HepG2 (cell line): Measurements from ENCODE around the gene ANO4. TPM values are rescaled to one million over a fixed set of nuclear protein-coding genes. Genes with fewer than 3 reads are reported as not detected.

ENCODE experiments used
- ATAC-seq: fragments of 200-7000 bp; cut with Tn5 transposase; 3 replicates; pipeline ENCODE4 v1.9.1; 2020; ENCODE audit warnings: mild to moderate bottlenecking, moderate library complexity
- BruUV-seq: library from RNA; stranded (reverse); fragments of 400-500 nt; replicated peaks from 2 replicates; lab custom pipeline; 2021; lab: Mats Ljungman, UMichigan
- CTCF ChIA-PET: fragments of 300-600 bp; formaldehyde crosslinking; extraction: SDS; loops from one replicate; lab custom pipeline; 2021; ENCODE audit warnings: low total read pairs, inconsistent platforms, low intra/inter-chr PET ratio; lab: Yijun Ruan, JAX
- POLR2A ChIA-PET: fragments of 350-600 bp; sonication (Branson Sonifier 250); formaldehyde crosslinking; loops from one replicate; lab custom pipeline; 2020; ENCODE audit warnings: antibody characterized with exemption, inconsistent platforms; lab: Yijun Ruan, JAX
- DNase-seq: peaks from one replicate; pipeline ENCODE4 v3.0.0-alpha.2; 2015; ENCODE audit warnings: low spot score
- FAIRE-seq: peaks from 3 replicates; lab custom pipeline; 2011; peaks lifted over from hg19 to GRCh38; lab: Jason Lieb, UNC
- H2AFZ ChIP-seq: one replicate; pipeline ENCODE4 v1.6.1; 2011; ENCODE audit warnings: low read length, inconsistent platforms
- H3K27ac ChIP-seq: fragments of 300-600 bp; 3 replicates; pipeline ENCODE4 v1.8.0; 2011; ENCODE audit warnings: mixed run types, mild to moderate bottlenecking, mixed read lengths, low read length, inconsistent platforms; ENCODE audit not compliant: insufficient read depth; ENCODE audit errors: extremely low read length
- H3K27me3 ChIP-seq, 2 experiments: fragments of 200-600 bp in 1 of 2; 2 replicates in 1 of 2; 3 replicates in 1 of 2; pipeline versions ENCODE4 v1.6.0 to v1.8.0; 2011; ENCODE audit warnings: low read length in 2 of 2, mild to moderate bottlenecking in 2 of 2, moderate library complexity in 2 of 2, inconsistent platforms in 1 of 2; ENCODE audit not compliant: insufficient read depth in 2 of 2, control insufficient read depth in 1 of 2
- H3K36me3 ChIP-seq, 2 experiments: fragments of 200-600 bp in 1 of 2; replicated peaks in 1 of 2; 2 replicates in 1 of 2; 3 replicates in 1 of 2; pipeline versions ENCODE4 v1.5.1 to v1.8.0; 2011; ENCODE audit warnings: low read length in 2 of 2, inconsistent platforms in 1 of 2; ENCODE audit not compliant: insufficient read depth in 2 of 2, control insufficient read depth in 1 of 2
- H3K4me1 ChIP-seq: 2 replicates; pipeline ENCODE4 v1.5.1; 2012; ENCODE audit warnings: low read length, inconsistent platforms; ENCODE audit not compliant: insufficient read depth
- H3K4me2 ChIP-seq: 2 replicates; pipeline ENCODE4 v1.6.0; 2011; ENCODE audit warnings: low read depth, low read length, inconsistent platforms
- H3K4me3 ChIP-seq, 3 experiments: fragments of 200-600 bp in 1 of 3; sonication (generic), shearing (Covaris generic) in 1 of 3; replicated peaks in 1 of 3; 2 replicates each; pipeline ENCODE4 v1.5.1; 2011 to 2016; ENCODE audit warnings: low read length in 3 of 3, inconsistent platforms in 2 of 3, low read depth in 2 of 3, mild to moderate bottlenecking in 2 of 3, control low read depth in 1 of 3, mixed read lengths in 1 of 3; ENCODE audit not compliant: insufficient read depth in 1 of 3
- H3K79me2 ChIP-seq: one replicate; pipeline ENCODE4 v1.6.1; 2011; ENCODE audit warnings: low read length, inconsistent platforms; ENCODE audit not compliant: insufficient read depth
- H3K9ac ChIP-seq: 2 replicates; pipeline ENCODE4 v1.6.0; 2011; ENCODE audit warnings: mild to moderate bottlenecking, low read depth, low read length, inconsistent platforms; ENCODE audit not compliant: insufficient read depth
- H3K9me3 ChIP-seq: 2 replicates; pipeline ENCODE4 v1.5.1; 2012; ENCODE audit warnings: mild to moderate bottlenecking, low read length
- H4K20me1 ChIP-seq: 2 replicates; pipeline ENCODE4 v1.6.0; 2011; ENCODE audit warnings: inconsistent platforms, mild to moderate bottlenecking, low read length, moderate library complexity; ENCODE audit not compliant: insufficient read depth
- AGO2 ChIP-seq: fragments of 200-400 bp; formaldehyde crosslinking; optimal IDR thresholded peaks from 2 replicates; pipeline ENCODE3; 2017; ENCODE audit warnings: mild to moderate bottlenecking, low read depth, low read length, moderate library complexity
- EED ChIP-seq: sonication (generic); formaldehyde crosslinking; IDR thresholded peaks from 2 replicates; pipeline ENCODE4 v1.5.0; 2020; ENCODE audit warnings: mild to moderate bottlenecking, missing genetic modification reagents
- ETV6 ChIP-seq: sonication (generic); formaldehyde crosslinking; conservative IDR thresholded peaks from 2 replicates; pipeline ENCODE4 v1.4.0; 2020; ENCODE audit warnings: missing genetic modification reagents
- GATA4 ChIP-seq: sonication (generic); IDR thresholded peaks from 2 replicates; pipeline ENCODE4 v1.6.1; 2016; ENCODE audit warnings: antibody characterized with exemption, low read depth, borderline replicate concordance
- HNRNPLL ChIP-seq: fragments of 200-400 bp; formaldehyde crosslinking; IDR thresholded peaks from 2 replicates; pipeline ENCODE4 v1.6.1; 2017; ENCODE audit warnings: mild to moderate bottlenecking, low read depth, low read length; ENCODE audit not compliant: poor library complexity, severe bottlenecking
- KDM2A ChIP-seq: sonication (generic); formaldehyde crosslinking; IDR thresholded peaks from 2 replicates; pipeline ENCODE4 v1.4.0; 2020; ENCODE audit warnings: low read depth, missing genetic modification reagents, borderline replicate concordance
- MYNN ChIP-seq: sonication (generic); formaldehyde crosslinking; IDR thresholded peaks from 2 replicates; pipeline ENCODE4 v1.4.0; 2020; ENCODE audit warnings: mild to moderate bottlenecking, low read depth, missing genetic modification reagents
- PHF20 ChIP-seq: sonication (generic); formaldehyde crosslinking; IDR thresholded peaks from 2 replicates; pipeline ENCODE4 v1.5.0; 2020; ENCODE audit warnings: mild to moderate bottlenecking, missing genetic modification reagents
- POLR2AphosphoS5 ChIP-seq: IDR thresholded peaks from 2 replicates; pipeline ENCODE4 v1.6.1; 2012; ENCODE audit warnings: low read depth, low read length
- RFX1 ChIP-seq: fragments of 450-650 bp; IDR thresholded peaks from 2 replicates; pipeline ENCODE4 v1.6.1; 2017
- SMAD3 ChIP-seq: sonication (generic); formaldehyde crosslinking; IDR thresholded peaks from 2 replicates; pipeline ENCODE4 v1.4.0; 2020; ENCODE audit warnings: missing genetic modification reagents
- STAT5B ChIP-seq: sonication (generic); formaldehyde crosslinking; IDR thresholded peaks from 2 replicates; pipeline ENCODE4 v1.4.0; 2020; ENCODE audit warnings: missing genetic modification reagents
- TBP ChIP-seq: sonication (generic); formaldehyde crosslinking; IDR thresholded peaks from 2 replicates; pipeline ENCODE4 v1.5.0; 2020; ENCODE audit warnings: missing genetic modification reagents
- TSC22D2 ChIP-seq: sonication (generic); formaldehyde crosslinking; IDR thresholded peaks from 2 replicates; pipeline ENCODE4 v1.5.1; 2020; ENCODE audit warnings: missing genetic modification reagents, mild to moderate bottlenecking, borderline replicate concordance
- ZBTB8A ChIP-seq: sonication (generic); formaldehyde crosslinking; IDR thresholded peaks from 2 replicates; pipeline ENCODE4 v1.4.0; 2020; ENCODE audit warnings: mild to moderate bottlenecking, low read depth, missing genetic modification reagents, borderline replicate concordance
- ZNF431 ChIP-seq: sonication (generic); formaldehyde crosslinking; IDR thresholded peaks from 2 replicates; pipeline ENCODE4 v1.9.0; 2022; ENCODE audit warnings: missing genetic modification reagents, low read depth, mild to moderate bottlenecking, borderline replicate concordance
- ZNF441 ChIP-seq: sonication (generic); formaldehyde crosslinking; IDR thresholded peaks from 2 replicates; pipeline ENCODE4 v1.7.0; 2021; ENCODE audit warnings: missing genetic modification reagents, borderline replicate concordance
- ZNF546 ChIP-seq: sonication (generic); formaldehyde crosslinking; conservative IDR thresholded peaks from 2 replicates; pipeline ENCODE4 v1.8.1; 2023; ENCODE audit warnings: mild to moderate bottlenecking, missing genetic modification reagents
- ZNF556 ChIP-seq: sonication (generic); formaldehyde crosslinking; IDR thresholded peaks from 2 replicates; pipeline ENCODE4 v1.4.0; 2020; ENCODE audit warnings: mild to moderate bottlenecking, missing genetic modification reagents, borderline replicate concordance
- ZNF598 ChIP-seq: sonication (generic); formaldehyde crosslinking; IDR thresholded peaks from 2 replicates; pipeline ENCODE4 v1.5.1; 2020; ENCODE audit warnings: mild to moderate bottlenecking, missing genetic modification reagents, borderline replicate concordance
- WGBS: methylation state at CpG from one replicate; pipeline ENCODE4 v1.1.6; 2017; ENCODE audit warnings: low lambda C conversion rate; 5-methylcytosine and 5-hydroxymethylcytosine counted together
- in situ Hi-C: cut with HindIII; loops from 2 replicates; pipeline ENCODE4 v1.10.0; 2017; ENCODE audit warnings: low pct_unique_long_range_greater_than_20kb; ENCODE audit not compliant: extremely low pct_ligation_motif_present
- intact Hi-C: fragments of 100-400 bp; cut with micrococcal nuclease; formaldehyde crosslinking; loops from one replicate; pipeline ENCODE4 v1.10.0; 2022; ENCODE audit not compliant: unreplicated experiment
- polyA plus RNA-seq, 8 experiments: library from polyadenylated mRNA; depleted of rRNA in 3 of 8; stranded (reverse) in 7 of 8; unstranded in 1 of 8; fragments of >200 nt; fragmentation: Illumina TruSeq in 4 of 8; extraction: Trizol in 4 of 8; gene quantifications; 2 replicates each; pipeline versions ENCODE4 v1.2.1 to v1.2.3, GENCODE V29; 2011 to 2016; ENCODE audit warnings: low read depth in 4 of 8, missing spikeins in 1 of 8, mixed read lengths in 1 of 8; ENCODE audit not compliant: insufficient read depth in 1 of 8
- total RNA-seq, 5 experiments: library from RNA; depleted of rRNA; stranded (reverse); fragments of >200 nt; fragmentation: Illumina TruSeq; extraction: Trizol; gene quantifications; 2 replicates each; pipeline ENCODE4 v1.2.3, GENCODE V29; 2016; ENCODE audit warnings: low read depth in 1 of 5
- TF ChIP-seq, protein P1 (sequence below): sonication (generic); formaldehyde crosslinking; IDR thresholded peaks from 2 replicates; pipeline ENCODE4 v1.5.0; 2020; ENCODE audit warnings: missing genetic modification reagents

ANO4 gene
- total and polyA plus RNA-seq, 2 of the 13 experiments (the other 11 are each of a cell fraction or from before 2014, with no cell fraction given): not detected

DNA sequence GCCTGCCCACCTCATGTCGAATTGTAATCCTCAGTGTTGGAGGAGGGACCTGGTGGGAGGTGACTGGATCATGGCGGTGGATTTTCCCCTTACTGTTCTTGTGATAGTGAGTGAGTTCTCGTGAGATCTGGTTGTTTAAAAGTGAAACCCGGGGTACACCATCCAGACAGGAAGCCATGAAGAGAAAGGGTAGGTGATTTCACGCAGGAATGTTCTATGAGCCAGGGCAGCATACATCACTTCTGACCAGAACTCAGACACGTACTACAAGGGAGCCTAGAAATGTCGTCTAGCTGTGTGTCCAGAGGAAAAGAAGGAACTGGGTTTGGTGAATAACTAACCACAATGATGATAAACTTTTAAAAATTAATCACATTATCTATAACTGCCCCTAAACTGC is 80.6 kb downstream of the ANO4 start:
- Histone ChIP-seq H3K9me3 (no peaks in the 10 kb centered on the region), H3K4me1 (no peaks in the 10 kb centered on the region), H3K9ac (no peak overlapping the region), H3K27me3 (no peaks in the 10 kb centered on the region; a peak in 1 of 5 replicates), H3K4me2 (no peak overlapping the region), H3K36me3 (no peaks in the 10 kb centered on the region), H3K4me3 (no peak overlapping the region), H3K79me2 (no peaks in the 10 kb centered on the region), H4K20me1 (no peaks in the 10 kb centered on the region), H3K27ac (no peak overlapping the region), H2AFZ (no peak overlapping the region)
- WGBS: 14% methylated on average over 7 of the region's 7 CpGs
- no peak for TF ChIP-seq RFX1
- no peak for TF ChIP-seq ZNF441 (CRISPR knock-in tag)
- TF ChIP-seq TBP (CRISPR knock-in tag): no peak
- TF ChIP-seq ZNF546 (CRISPR knock-in tag): no peak
- TF ChIP-seq GATA4: no peak
- no peak for TF ChIP-seq TSC22D2 (CRISPR knock-in tag)
- TF ChIP-seq POLR2AphosphoS5: no peak
- FAIRE-seq: no peak
- no peak for ATAC-seq
- BruUV-seq: no TSS peak
- POLR2A ChIA-PET: no interaction called here
- DNase-seq: no peak
- intact Hi-C loops: no loop called here
- in situ Hi-C loops: no loop called here
- CTCF ChIA-PET: no interaction called here

DNA sequence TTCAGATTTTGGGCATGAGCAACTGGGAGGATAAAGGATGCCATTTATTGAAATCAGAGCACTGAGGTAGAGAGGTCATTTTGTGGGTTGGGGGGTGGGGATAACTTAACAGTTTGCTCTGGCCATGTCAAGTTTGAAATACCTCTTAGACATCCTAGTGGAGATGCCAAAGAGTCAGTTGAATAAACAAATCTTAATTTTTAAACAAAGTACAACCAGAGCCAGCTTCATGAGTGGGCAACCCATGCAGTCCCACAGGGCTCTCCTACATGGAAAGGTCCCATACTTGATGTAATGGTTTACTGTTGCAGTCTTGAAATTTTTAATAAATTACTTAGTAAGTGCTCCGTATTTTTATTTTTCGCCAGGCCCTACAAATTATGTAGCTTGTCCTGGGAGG is 81.2 kb downstream of the ANO4 start:
- no peaks in the 10 kb centered on the region for H3K79me2 ChIP-seq
- no peak overlapping the region for H3K27ac ChIP-seq
- BruUV-seq: no TSS peak
- POLR2A ChIA-PET: no interaction called here
- H2AFZ ChIP-seq: no peak overlapping the region
- in situ Hi-C loops: no loop called here
- WGBS: 29% methylated on average over 2 of the region's 2 CpGs
- no peaks in the 10 kb centered on the region for H3K4me1 ChIP-seq
- no peak overlapping the region for H3K4me3 ChIP-seq
- ATAC-seq (no peak), DNase-seq (no peak), FAIRE-seq (no peak)
- H3K27me3 ChIP-seq: no peaks in the 10 kb centered on the region; a peak in 1 of 5 replicates
- H3K4me2 ChIP-seq: no peak overlapping the region
- no peaks in the 10 kb centered on the region for H4K20me1 ChIP-seq
- intact Hi-C loops: no loop called here
- CTCF ChIA-PET: no interaction called here
- H3K36me3 ChIP-seq: no peaks in the 10 kb centered on the region
- no peak overlapping the region for H3K9ac ChIP-seq
- H3K9me3 ChIP-seq: no peaks in the 10 kb centered on the region
- TF ChIP-seq STAT5B (CRISPR knock-in tag): no peak
- no peak for TF ChIP-seq AGO2
- TF ChIP-seq HNRNPLL: no peak
- no peak for TF ChIP-seq KDM2A
- TF ChIP-seq ZNF556: no peak
- TF ChIP-seq, protein P1, sequence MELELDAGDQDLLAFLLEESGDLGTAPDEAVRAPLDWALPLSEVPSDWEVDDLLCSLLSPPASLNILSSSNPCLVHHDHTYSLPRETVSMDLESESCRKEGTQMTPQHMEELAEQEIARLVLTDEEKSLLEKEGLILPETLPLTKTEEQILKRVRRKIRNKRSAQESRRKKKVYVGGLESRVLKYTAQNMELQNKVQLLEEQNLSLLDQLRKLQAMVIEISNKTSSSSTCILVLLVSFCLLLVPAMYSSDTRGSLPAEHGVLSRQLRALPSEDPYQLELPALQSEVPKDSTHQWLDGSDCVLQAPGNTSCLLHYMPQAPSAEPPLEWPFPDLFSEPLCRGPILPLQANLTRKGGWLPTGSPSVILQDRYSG (CRISPR knock-in tag): no peak
- TF ChIP-seq EED (CRISPR knock-in tag): no peak
- TF ChIP-seq ZNF598 (CRISPR knock-in tag): no peak
- TF ChIP-seq MYNN (CRISPR knock-in tag): no peak
- no peak for TF ChIP-seq ETV6 (CRISPR knock-in tag)
- no peak for TF ChIP-seq ZNF431 (CRISPR knock-in tag)
- TF ChIP-seq SMAD3 (CRISPR knock-in tag): no peak
- TF ChIP-seq ZBTB8A (CRISPR knock-in tag): no peak
- no peak for TF ChIP-seq PHF20 (CRISPR knock-in tag)
